Measurements from ENCODE around the gene CTCFL.

DNA sequence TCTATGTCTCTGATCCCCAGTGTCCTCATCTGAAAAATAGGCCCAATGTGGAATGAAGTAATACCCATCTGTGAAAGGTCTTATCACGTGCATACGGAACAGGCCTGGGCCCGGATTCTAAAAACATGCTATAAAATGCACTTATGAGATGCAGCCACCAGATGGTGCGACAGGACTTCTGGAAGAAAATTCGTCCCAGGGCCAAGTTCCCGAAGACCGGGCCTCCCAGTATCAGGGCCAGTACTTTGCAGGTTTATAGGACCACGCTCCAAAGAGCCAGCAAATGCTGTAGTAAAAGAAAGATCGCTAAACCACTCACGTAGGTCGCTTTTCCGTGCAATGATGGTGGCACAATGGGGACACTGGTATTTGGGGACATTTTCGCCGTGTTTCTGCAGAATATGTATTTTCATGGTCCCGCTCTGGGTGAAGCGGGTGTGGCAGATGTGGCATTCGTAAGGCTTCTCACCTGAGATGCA lies 10.6 kb downstream of the CTCFL start:
- no peak for TF ChIP-seq POLR2AphosphoS5 (IDR thresholded peaks at IDR 0.05; ENCODE audit: low read depth, low read length)
- no peak for TF ChIP-seq POLR2A (IDR thresholded peaks at IDR 0.05; ENCODE audit: low read depth, low read length)
